ENCODE data around the gene BCKDHB. TPM values are rescaled to one million over a fixed set of nuclear protein-coding genes. Genes with fewer than 3 reads are reported as not detected.

Gene BCKDHB
- total RNA-seq, 1 donor from 2014 or later: 21.5 TPM

DNA sequence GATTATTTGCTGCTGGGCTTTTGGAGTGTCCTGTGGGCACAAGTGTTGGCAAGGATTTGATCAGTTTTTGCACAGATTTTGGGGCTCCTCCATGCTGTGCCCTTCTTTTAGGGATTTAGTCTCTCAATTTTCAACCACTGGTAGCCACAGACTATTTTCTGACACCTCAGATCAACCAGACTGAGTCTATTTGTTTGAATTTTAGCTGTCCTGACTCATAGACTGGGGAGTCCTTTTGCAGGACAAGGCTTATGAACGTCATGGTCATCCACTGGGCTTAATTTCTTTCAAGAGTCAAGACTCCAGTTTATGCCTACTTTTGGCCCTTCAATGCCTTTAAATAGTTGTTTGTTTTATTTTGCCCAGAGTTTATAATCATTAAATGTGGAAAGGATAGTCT, 59.3 kb downstream of the BCKDHB start:
- H3K4me3 ChIP-seq (ENCODE audit: low read depth, low read length): no peak overlapping the region
- H3K27me3 ChIP-seq (ENCODE audit: control insufficient read depth, insufficient read depth, low read length): no peaks in the 10 kb centered on the region
- no peak for TF ChIP-seq CTCF (IDR thresholded peaks at IDR 0.05; ENCODE audit: insufficient read depth, low read length, poor library complexity, severe bottlenecking)
- no peaks in the 10 kb centered on the region for H3K36me3 ChIP-seq (ENCODE audit: control insufficient read depth, insufficient read depth, low read length)
- no peak for DNase-seq (ENCODE audit: low read depth)

DNA sequence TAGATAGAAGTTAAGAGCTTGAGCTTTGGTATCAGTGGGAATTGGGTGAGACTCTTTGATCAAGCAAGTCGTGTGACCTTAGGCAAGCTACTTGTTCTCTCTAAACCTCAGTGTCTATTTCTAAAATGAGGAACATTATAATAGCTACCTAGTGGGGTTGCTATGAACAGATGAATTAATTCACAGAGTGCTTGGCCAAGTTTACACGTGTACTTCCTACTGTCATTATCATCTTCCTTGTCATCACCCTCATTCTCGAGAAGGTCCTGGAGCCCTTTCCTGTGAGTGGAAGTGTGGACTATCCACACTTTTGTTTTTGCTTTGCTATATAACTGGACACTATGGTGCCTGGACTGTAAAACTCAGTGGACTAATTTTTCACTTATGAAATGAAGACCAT, 64.0 kb downstream of the BCKDHB start:
- DNase-seq (ENCODE audit: low read depth): no peak
- TF ChIP-seq CTCF (IDR thresholded peaks at IDR 0.05; ENCODE audit: insufficient read depth, low read length, poor library complexity, severe bottlenecking): no peak
- Histone ChIP-seq H3K36me3 (ENCODE audit: control insufficient read depth, insufficient read depth, low read length) (no peaks in the 10 kb centered on the region), H3K4me3 (ENCODE audit: low read depth, low read length) (no peak overlapping the region), H3K27me3 (ENCODE audit: control insufficient read depth, insufficient read depth, low read length) (no peaks in the 10 kb centered on the region)

- no peaks in the 10 kb centered on the region for H3K36me3 ChIP-seq (ENCODE audit: control insufficient read depth, insufficient read depth, low read length)
- DNase-seq (ENCODE audit: low read depth): no peak
- no peak for TF ChIP-seq CTCF (IDR thresholded peaks at IDR 0.05; ENCODE audit: insufficient read depth, low read length, poor library complexity, severe bottlenecking)
- H3K4me3 ChIP-seq (ENCODE audit: low read depth, low read length): no peak overlapping the region
- H3K27me3 ChIP-seq (ENCODE audit: control insufficient read depth, insufficient read depth, low read length): no peaks in the 10 kb centered on the region
These were observed 66.9 kb downstream of the BCKDHB start for GRCh38 chr6:80173411-80173810.

GRCh38 chr6:80174900-80175572, 68.6 kb downstream of the BCKDHB start:
- Histone ChIP-seq H3K27me3 (ENCODE audit: control insufficient read depth, insufficient read depth, low read length) (no peaks in the 10 kb centered on the region), H3K4me3 (ENCODE audit: low read depth, low read length) (no peak overlapping the region), H3K36me3 (ENCODE audit: control insufficient read depth, insufficient read depth, low read length) (no peaks in the 10 kb centered on the region)
- TF ChIP-seq CTCF (IDR thresholded peaks at IDR 0.05; ENCODE audit: insufficient read depth, low read length, poor library complexity, severe bottlenecking): no peak
- no peak for DNase-seq (ENCODE audit: low read depth)

DNA sequence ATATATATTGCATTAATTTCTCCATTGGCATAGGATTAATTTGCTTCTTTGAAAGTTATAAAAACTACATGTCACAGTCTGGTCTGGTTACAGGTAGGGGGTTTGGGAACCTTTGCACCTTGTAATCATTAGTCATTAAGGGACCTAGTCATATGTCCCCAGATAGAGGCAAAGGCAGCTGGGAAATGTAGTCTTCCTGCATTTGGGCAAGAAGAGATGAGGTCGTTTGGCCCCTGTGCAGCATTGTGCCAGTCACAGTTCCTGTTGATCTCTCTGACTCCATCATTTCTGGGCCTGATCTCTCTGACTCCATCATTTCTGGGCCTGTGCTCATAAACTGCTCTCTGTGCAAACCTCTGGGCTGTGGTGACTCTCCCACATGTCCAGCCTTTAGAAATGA, 73.2 kb downstream of the BCKDHB start:
- Histone ChIP-seq H3K36me3 (ENCODE audit: control insufficient read depth, insufficient read depth, low read length) (no peaks in the 10 kb centered on the region), H3K27me3 (ENCODE audit: control insufficient read depth, insufficient read depth, low read length) (no peaks in the 10 kb centered on the region), H3K4me3 (ENCODE audit: low read depth, low read length) (no peak overlapping the region)
- DNase-seq (ENCODE audit: low read depth): no peak
- no peak for TF ChIP-seq CTCF (IDR thresholded peaks at IDR 0.05; ENCODE audit: insufficient read depth, low read length, poor library complexity, severe bottlenecking)

All from kidney epithelial cell (primary cell).